Stimulated activated CD4-positive, alpha-beta T cell treated with anti-CD3 and anti-CD28 coated beads, Interleukin-12 subunit alpha, Interleukin-12 subunit beta, amount 100 ng/mL, for 4 hours (primary cell): ENCODE results near the gene DENND5A.
"Not testable (repeated sequence)": the region's sequence is repeated elsewhere in the genome, so short reads cannot be mapped to it uniquely, and the experiment has no call there.

Experiments
- DNase-seq: peaks from one replicate; pipeline ENCODE4 v3.0.0-alpha.2; 2020

Gene DENND5A

GRCh38 chr11:9210224-9210921 is 54.8 kb downstream of the DENND5A start:
- no peak for DNase-seq

GRCh38 chr11:9209604-9210003 is 55.5 kb downstream of the DENND5A start:
- DNase-seq: not testable (repeated sequence)

DNA sequence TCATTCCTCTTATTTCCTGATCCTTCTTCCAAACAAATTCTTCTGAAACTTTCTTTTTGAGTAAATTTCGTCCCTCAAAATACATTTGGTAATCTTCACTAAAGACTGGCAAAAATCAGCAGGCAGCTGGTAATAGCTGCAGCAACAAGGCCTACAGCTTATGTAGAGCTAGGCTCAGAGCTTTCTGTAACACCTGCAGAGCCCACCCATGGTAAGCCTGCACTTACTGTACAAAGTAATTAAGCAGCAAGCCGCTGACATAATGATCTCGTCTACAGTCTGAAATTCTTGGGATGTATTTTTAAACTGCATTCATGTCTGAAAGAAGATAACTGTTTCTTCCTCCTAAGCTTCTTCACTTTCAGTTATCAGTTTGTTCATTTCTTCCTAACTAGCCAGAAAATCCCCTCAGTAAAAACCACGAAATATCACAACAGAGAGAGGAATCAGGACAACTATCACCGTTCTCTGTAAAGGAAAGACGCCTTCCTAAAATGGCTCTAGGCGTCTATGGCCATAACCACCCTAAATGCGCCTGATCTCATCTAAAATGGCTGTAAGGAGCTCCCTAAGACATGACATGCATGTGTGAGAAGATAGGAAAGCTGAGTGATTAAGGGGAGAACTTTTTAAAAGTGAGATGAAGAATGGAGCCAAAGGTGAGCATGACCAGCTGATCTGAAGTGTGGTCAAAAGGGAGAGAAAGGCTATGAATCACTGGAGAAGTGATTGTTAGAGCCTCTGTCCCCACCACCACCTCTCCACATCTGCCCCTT is 56.2 kb downstream of the DENND5A start:
- DNase-seq: no peak

DNA sequence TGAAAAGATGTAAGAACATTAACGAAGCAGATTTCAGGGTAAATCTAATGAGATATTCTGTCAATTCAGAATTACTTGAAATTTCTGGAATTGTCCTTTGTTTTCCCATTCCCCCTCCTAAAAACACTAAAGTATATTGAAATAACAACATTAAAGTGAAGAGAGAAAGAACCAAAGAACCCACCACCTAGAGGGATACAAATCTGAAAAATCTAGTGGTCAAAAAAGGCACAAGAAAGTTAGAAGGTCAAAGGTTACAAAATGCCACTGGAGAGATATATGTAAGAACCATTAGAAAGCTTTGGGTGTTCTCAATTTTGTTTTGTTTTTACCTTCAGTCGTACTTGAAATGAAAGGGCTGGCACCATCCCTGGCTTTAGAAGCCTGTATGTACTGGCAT is 57.9 kb downstream of the DENND5A start:
- no peak for DNase-seq

DNA sequence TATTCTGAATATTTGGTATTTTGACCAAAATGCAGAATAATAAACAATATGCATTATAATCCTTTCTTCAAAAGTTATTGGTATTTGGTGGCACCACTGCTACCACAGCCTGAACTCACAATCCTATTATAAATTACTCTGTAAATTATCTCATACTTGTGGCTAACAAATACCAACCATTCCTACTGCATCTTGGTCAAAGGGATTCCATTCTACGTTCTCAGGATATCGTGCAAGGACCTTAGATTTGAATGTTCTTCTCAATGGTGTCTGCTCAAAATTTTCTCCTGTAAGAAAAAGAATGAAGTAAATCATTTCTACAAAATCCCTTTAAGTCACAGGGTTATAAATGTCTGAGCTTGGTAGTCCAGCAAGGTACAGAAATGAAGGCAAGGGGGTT is 58.7 kb downstream of the DENND5A start:
- no peak for DNase-seq

DNA sequence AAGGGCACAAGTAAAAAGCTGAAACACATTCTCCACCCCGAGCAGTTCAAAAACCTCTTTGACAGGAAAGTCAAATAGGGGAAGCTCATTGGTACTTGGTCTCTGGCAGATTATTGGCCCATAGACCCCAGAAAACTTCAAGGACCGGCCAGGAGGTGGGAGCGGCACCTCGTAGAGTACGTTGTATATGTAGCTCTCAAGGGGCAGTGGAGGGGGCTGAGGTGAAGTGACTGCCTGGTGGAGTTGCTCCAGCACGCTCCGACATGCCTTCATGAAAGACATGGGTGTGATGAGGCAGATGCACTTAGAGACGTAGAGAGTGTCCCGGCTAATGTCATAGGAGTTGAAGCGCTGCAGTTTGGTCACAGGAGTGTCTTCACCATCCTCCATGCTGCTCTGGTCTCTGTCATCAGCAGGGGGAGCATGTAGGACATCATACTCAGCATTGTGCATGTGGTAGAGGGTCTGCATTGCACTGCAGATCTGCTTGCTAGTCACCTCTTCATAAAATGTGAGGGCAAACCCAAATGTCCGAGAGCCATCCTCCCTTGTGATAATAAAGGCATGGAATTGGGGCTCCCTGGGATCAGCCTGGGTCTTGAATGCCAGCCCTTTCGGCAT is 61.3 kb downstream of the DENND5A start:
- no peak for DNase-seq

DNA sequence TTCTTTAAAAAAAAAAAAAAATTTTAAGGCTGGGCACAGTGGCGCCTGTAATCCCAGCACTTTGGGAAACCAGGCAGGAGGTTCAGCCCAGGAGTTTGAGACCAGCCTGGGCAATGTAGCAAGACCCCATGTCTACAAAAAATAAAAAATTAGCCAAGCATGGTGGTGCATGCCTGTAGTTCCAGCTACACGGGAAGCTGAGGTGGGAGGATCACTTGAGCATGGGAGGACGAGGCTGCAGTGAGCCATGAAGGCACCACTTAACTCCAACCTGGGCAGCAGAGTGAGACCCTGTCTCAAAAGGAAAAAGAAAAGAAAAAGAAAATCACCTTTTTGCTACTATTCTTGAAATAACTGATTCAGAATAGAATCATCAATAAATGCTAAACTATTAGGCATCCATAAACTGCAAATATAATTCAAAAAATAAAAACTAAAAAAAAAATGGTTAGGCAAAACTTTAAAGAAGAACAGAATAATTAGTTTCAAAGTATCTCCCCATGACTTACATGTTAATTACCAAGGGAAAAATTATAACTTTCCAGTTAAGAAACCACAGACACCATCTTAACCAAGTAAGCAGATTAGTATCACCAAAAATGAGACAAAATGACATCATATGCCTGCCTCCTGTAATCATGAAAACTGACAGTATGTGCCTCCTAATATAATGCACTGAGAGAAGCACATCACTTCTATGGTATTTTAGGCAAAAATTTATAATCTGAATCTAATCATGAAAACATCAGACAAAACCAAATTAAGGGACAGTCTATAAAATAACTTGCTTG is 63.6 kb downstream of the DENND5A start:
- DNase-seq: no peak

GRCh38 chr11:9200471-9200870 is 64.7 kb downstream of the DENND5A start:
- no peak for DNase-seq

GRCh38 chr11:9193316-9193715 is 71.8 kb downstream of the DENND5A start:
- DNase-seq: no peak

DNA sequence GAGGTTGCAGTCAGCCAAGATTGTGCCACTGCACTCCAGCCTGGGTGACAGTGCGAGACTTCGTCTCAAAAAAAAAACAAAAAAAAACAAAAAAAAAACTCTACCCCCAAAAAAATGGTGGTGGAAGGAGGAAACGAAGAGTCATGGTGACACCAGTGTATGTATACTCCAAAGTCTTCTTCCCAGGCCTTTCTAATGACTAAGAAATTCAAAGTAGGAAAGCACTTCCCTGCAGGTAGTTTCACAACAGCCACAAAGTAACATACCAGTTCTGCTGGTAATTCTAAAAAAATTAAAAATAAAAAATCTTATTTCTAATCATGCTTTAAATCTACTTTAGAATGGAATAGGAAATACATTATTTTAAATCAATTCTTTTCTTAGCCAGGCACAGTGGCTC is 72.6 kb downstream of the DENND5A start:
- no peak for DNase-seq

DNA sequence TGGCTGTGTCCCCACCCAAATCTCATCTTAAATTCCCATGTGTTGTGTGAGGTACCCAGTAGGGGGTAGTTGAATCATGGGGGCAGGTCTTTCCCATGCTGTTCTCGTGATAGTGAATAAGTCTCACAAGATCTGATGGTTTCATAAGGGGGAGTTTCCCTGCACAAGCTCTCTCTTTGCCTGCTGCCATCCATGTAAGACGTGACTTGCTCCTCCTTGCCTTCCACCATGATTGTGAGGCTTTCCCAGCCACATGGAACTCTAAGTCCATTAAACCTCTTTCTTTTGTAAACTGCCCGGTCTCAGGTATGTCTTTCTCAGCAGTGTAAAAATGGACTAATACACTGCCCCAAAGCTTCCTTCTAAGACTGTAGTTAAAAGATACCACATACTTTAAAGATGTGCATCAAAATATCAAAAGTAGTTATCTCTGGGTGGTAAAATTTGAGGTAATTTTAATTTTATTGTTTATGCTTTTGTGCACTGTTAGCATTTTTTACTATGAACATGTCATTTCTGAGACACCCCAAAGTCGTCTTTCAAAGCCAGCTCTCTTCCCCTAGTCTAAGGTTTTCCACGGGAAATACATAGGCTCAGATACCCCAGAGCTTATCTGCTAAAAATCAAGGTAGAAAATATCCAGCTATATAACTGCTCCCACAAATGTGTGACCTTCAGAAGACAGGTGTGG is 74.7 kb downstream of the DENND5A start:
- DNase-seq: not testable (repeated sequence)

- not testable (repeated sequence) for DNase-seq
These were observed 76.3 kb downstream of the DENND5A start for GRCh38 chr11:9188860-9189259.

- DNase-seq: no peak
These were observed 77.5 kb downstream of the DENND5A start for GRCh38 chr11:9187616-9188015.

GRCh38 chr11:9184516-9184915 is 80.6 kb downstream of the DENND5A start:
- DNase-seq: no peak

GRCh38 chr11:9182180-9182871 is 82.8 kb downstream of the DENND5A start:
- no peak for DNase-seq

DNA sequence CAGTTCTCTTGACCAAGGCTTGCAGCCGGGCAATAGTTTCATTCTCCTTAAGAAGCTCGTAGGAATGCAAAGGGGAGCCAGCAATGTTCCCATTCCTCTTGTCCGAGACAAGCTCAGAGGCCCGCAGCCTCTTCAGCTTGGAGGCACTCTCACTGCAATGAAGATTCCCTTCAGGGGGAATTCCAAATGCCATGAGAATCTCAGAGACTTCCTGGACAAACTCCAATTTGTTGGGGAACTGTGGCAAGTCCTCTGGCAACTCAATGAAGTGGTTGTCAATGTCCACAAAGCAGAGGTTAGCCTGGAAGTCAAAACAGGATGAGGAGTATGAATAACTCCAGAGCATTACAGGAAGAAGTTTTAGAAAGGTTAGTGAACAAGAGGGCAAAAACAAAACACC is 84.4 kb downstream of the DENND5A start:
- DNase-seq: no peak

- DNase-seq: no peak
These were observed 86.0 kb downstream of the DENND5A start for GRCh38 chr11:9179141-9179540.

DNA sequence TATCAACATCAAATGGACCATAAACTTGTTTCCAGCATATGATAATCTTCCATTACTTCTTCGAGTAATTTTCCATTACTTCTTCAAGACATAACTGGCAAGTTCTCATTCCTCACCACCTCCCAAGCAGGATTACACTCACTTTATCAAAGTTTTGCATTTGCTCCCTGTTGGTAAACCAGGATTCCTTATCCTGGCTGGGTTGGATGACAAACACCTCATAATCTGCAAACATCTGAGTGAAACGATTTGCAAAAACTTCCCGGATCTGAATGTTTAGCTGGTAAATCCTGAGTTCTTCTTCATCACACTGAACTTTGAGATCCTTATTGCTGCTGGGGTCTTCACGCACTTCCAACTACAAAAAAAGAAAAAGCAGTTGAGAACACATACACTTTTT is 86.4 kb downstream of the DENND5A start:
- DNase-seq: no peak

- no peak for DNase-seq
These were observed 87.6 kb downstream of the DENND5A start for GRCh38 chr11:9177438-9178091.

DNA sequence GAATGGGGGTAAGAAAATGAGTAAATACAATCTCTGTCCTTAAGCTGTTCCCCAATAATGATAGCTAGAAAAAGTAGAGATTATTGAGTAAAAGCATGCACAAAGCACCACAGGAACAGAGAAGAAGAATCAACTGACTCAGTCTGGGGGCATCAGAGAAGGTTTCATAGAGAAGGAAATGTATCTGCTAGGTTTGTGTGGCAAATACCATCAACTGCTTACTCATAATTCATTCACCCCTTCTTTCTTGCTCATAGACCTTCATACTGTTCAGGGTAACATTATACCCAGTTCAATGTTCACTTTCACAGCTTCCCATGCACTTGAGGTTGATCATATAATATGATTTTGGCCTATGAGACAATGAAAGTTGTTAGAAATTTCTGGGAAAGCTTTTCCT is 88.6 kb downstream of the DENND5A start:
- DNase-seq: no peak

DNA sequence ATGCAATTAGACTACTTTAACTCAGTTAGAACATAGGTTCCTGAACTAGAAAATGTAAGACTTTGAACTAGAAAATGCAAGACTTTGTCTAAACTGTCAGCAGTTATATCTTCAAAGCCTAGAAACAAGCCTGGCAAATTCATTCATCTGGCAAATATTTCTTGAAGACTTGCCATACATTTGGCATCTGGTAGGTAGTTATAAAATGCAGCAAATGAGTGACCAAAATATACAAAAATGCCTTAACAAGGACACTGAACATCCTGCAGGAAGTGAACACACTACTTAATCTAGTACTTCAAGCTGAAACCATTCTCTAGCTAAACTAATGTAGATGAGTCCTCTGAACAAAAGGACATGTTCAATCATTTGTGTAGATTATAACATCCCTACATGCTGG is 89.0 kb downstream of the DENND5A start:
- no peak for DNase-seq
